ENCODE results near the gene ZFYVE28. TPM values are rescaled to one million over a fixed set of nuclear protein-coding genes. Genes with fewer than 3 reads are reported as not detected.

The ZFYVE28 gene
- total and polyA plus RNA-seq, 10 of the 15 experiments (the other 5 are each of a cell fraction or from before 2014, with no cell fraction given) = 0.06 to 1.9 (median 0.22) TPM; not detected in 1

- TF ChIP-seq ATF7 (IDR thresholded peaks at IDR 0.05; ENCODE audit: low read depth) = no peak
- TF ChIP-seq E2F4 (IDR thresholded peaks at IDR 0.05; ENCODE audit: low read depth, low read length) = no peak
These were observed 192.2 kb downstream of the ZFYVE28 start (continued) for GRCh38 chr4:2226261-2226660.

GRCh38 chr4:2222838-2223237 lies 195.6 kb downstream of the ZFYVE28 start:
- no peak overlapping the region for H3K27ac ChIP-seq (ENCODE audit: control insufficient read depth, insufficient read depth)
- no peaks in the 10 kb centered on the region for H3K9me3 ChIP-seq (replicated peaks; ENCODE audit: control insufficient read depth, insufficient read depth, low read length)
- ATAC-seq (no peak), DNase-seq (ENCODE audit: low read depth, low spot score) (no peak), FAIRE-seq (no peak)
- in situ Hi-C loops (cut with MboI) = no loop called here
- H3K27me3 ChIP-seq (replicated peaks in 1 of 2; ENCODE audit: control insufficient read depth in 2 of 2, insufficient read depth in 2 of 2, low read length in 1 of 2) = no peaks in the 10 kb centered on the region
- no peaks in the 10 kb centered on the region for H3K36me3 ChIP-seq (ENCODE audit: control insufficient read depth in 2 of 2, insufficient read depth in 2 of 2, low read length in 1 of 2)
- ChIA-PET POLR2A (interaction anchor here (0.6 kb wide), 1 partner anchor 16 kb away, joined by 3 read pairs; no protein-coding TSS in a partner anchor), RAD21 (ENCODE audit: unreplicated experiment) (no interaction called here), SMC1A (ENCODE audit: uncharacterized antibody, unreplicated experiment) (interaction anchor here (1.4 to 6.4 kb wide), 3 partner anchors 16 to 219 kb away, joined by 3 to 43 read pairs (median 7); no protein-coding TSS in a partner anchor), CTCF (interaction anchor here (0.7 to 1.4 kb wide), 3 partner anchors 15 to 263 kb away, joined by 3 to 5 read pairs (median 4); no protein-coding TSS in a partner anchor)
- 100% methylated on average over 2 of the region's 2 CpGs for WGBS (ENCODE audit: insufficient coverage, insufficient replicate concordance, low lambda C conversion rate, missing lambda C conversion rate)
- BruUV-seq (replicated peaks) = no TSS peak
- H3K4me1 ChIP-seq (ENCODE audit: control insufficient read depth, insufficient read depth, low read length) = no peaks in the 10 kb centered on the region
- intact Hi-C loops (cut with micrococcal nuclease; ENCODE audit: unreplicated experiment) = no loop called here
- no peak overlapping the region for H3K4me2 ChIP-seq (ENCODE audit: control insufficient read depth, insufficient read depth)
- H2AFZ ChIP-seq (ENCODE audit: control insufficient read depth, low read depth, low read length) = no peak overlapping the region
- no peaks in the 10 kb centered on the region for H4K20me1 ChIP-seq (ENCODE audit: control insufficient read depth, insufficient read depth)
- no peak overlapping the region for H3K4me3 ChIP-seq
- H3K9ac ChIP-seq (ENCODE audit: control insufficient read depth, insufficient read depth, low read length) = no peak overlapping the region
- no peaks in the 10 kb centered on the region for H3K79me2 ChIP-seq (ENCODE audit: control insufficient read depth, insufficient read depth, low read length)
- no peak for TF ChIP-seq MEF2B (IDR thresholded peaks at IDR 0.05; ENCODE audit: partially characterized antibody, poor library complexity, severe bottlenecking)
- no peak for TF ChIP-seq PBX3 (IDR thresholded peaks at IDR 0.05; ENCODE audit: insufficient replicate concordance, low read depth, low read length)
- no peak for TF ChIP-seq EP300 (IDR thresholded peaks at IDR 0.05; ENCODE audit: borderline replicate concordance in 1 of 2, control insufficient read depth in 1 of 2, low read depth in 2 of 2, low read length in 2 of 2)
- TF ChIP-seq ATF3 (IDR thresholded peaks at IDR 0.05; ENCODE audit: borderline replicate concordance, extremely low read depth, low read depth, low read length) = no peak
- TF ChIP-seq POLR2AphosphoS2 (IDR thresholded peaks at IDR 0.05; ENCODE audit: low read depth, low read length) = no peak
- no peak for TF ChIP-seq CHD1 (IDR thresholded peaks at IDR 0.05; ENCODE audit: low read depth, low read length)
- TF ChIP-seq CEBPZ (IDR thresholded peaks at IDR 0.05; ENCODE audit: low read depth, low read length) = no peak
- TF ChIP-seq CEBPB (IDR thresholded peaks at IDR 0.05; ENCODE audit: borderline replicate concordance in 1 of 2, low read depth in 2 of 2, low read length in 2 of 2) = no peak
- no peak for TF ChIP-seq NR2C2 (IDR thresholded peaks at IDR 0.05; ENCODE audit: borderline replicate concordance, control insufficient read depth, insufficient read length, low read depth)
- no peak for TF ChIP-seq SRF (IDR thresholded peaks at IDR 0.05; ENCODE audit: low read depth in 2 of 2, low read length in 2 of 2)
- TF ChIP-seq KAT2A (conservative IDR thresholded peaks at IDR 0.05; ENCODE audit: control insufficient read depth, low read depth, low read length) = no peak
- no peak for TF ChIP-seq MYB (IDR thresholded peaks at IDR 0.05; ENCODE audit: borderline replicate concordance, low read depth, low read length)
- no peak for TF ChIP-seq MTA2 (IDR thresholded peaks at IDR 0.05; ENCODE audit: low read depth)
- TF ChIP-seq SMARCA5 (IDR thresholded peaks at IDR 0.05) = no peak

Measured in GM12878 (cell line).